ENCODE measurements around the gene KDM4C. TPM values are rescaled to one million over a fixed set of nuclear protein-coding genes. Genes with fewer than 3 reads are reported as not detected.

Gene KDM4C
- total and polyA plus RNA-seq, 2 donors (not counting 1 experiment from before 2014, with no cell fraction given): 13.0 to 39.0 TPM

GRCh38 chr9:6938873-6939272 lies 181.1 kb downstream of the KDM4C start:
- Histone ChIP-seq H3K79me2 (ENCODE audit: control insufficient read depth, insufficient read depth, low read length) (no peaks in the 10 kb centered on the region), H4K20me1 (ENCODE audit: control insufficient read depth, extremely low read depth, insufficient read depth, low read length) (no peaks in the 10 kb centered on the region), H2AFZ (ENCODE audit: low read length) (no peak overlapping the region), H3K27me3 (ENCODE audit: control insufficient read depth, insufficient read depth, low read length) (no peaks in the 10 kb centered on the region), H3K27ac (ENCODE audit: insufficient read depth, low read length) (peak overlapping the region; percentile 18), H3K4me2 (ENCODE audit: extremely low read depth, insufficient read depth, low read length) (no peak overlapping the region), H3K9ac (ENCODE audit: insufficient read depth, low read length) (no peak overlapping the region), H3K36me3 (ENCODE audit: control insufficient read depth, insufficient read depth, low read length) (no peaks in the 10 kb centered on the region), H3K4me3 (replicated peaks in 1 of 4; ENCODE audit: control extremely low read depth in 1 of 4, insufficient read depth in 1 of 4, low read depth in 3 of 4, low read length in 4 of 4) (no peak overlapping the region), H3K9me3 (ENCODE audit: control insufficient read depth, insufficient read depth, low read depth, low read length) (no peaks in the 10 kb centered on the region), H3K4me1 (ENCODE audit: control insufficient read depth, extremely low read depth, insufficient read depth, low read length) (peaks cover 9% of the 10 kb centered on the region)
- peak in 1 of 2 donors; percentile 80 for DNase-seq (ENCODE audit: low read depth in 2 of 2)
- TF ChIP-seq EZH2 (IDR thresholded peaks at IDR 0.05; ENCODE audit: low read length, missing control alignments) (no peak), CTCF (conservative IDR thresholded peaks at IDR 0.05 in 1 of 2, IDR thresholded peaks at IDR 0.05 in 1 of 2; ENCODE audit: low read depth in 1 of 2, low read length in 2 of 2) (no peak)

DNA sequence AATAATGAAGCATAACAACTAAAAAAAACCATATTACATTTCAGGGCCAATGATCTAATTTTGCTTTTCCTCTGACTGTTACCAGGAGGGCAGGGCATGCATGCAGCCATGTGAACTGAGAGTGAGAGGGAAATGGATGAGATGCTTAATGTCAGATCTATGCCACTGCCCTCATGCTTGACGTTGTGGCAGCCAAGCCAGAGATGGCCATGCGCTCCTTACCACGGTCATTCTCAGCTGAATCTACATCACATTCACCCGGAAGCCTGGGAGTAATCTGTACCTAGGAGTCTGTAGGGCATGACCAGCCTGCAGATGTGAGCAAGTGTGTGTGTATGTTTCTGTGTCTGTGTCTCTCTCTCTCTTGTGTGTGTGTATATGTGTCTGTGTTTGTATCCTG lies 183.7 kb downstream of the KDM4C start:
- H2AFZ ChIP-seq (ENCODE audit: low read length): no peak overlapping the region
- no peak overlapping the region for H3K4me3 ChIP-seq (replicated peaks in 1 of 4; ENCODE audit: control extremely low read depth in 1 of 4, insufficient read depth in 1 of 4, low read depth in 3 of 4, low read length in 4 of 4)
- H3K4me1 ChIP-seq (ENCODE audit: control insufficient read depth, extremely low read depth, insufficient read depth, low read length): peaks cover 11% of the 10 kb centered on the region
- no peak overlapping the region for H3K9ac ChIP-seq (ENCODE audit: insufficient read depth, low read length)
- H3K27me3 ChIP-seq (ENCODE audit: control insufficient read depth, insufficient read depth, low read length): no peaks in the 10 kb centered on the region
- no peaks in the 10 kb centered on the region for H3K79me2 ChIP-seq (ENCODE audit: control insufficient read depth, insufficient read depth, low read length)
- H3K36me3 ChIP-seq (ENCODE audit: control insufficient read depth, insufficient read depth, low read length): no peaks in the 10 kb centered on the region
- H3K4me2 ChIP-seq (ENCODE audit: extremely low read depth, insufficient read depth, low read length): no peak overlapping the region
- H4K20me1 ChIP-seq (ENCODE audit: control insufficient read depth, extremely low read depth, insufficient read depth, low read length): no peaks in the 10 kb centered on the region
- H3K9me3 ChIP-seq (ENCODE audit: control insufficient read depth, insufficient read depth, low read depth, low read length): no peaks in the 10 kb centered on the region
- no peak overlapping the region for H3K27ac ChIP-seq (ENCODE audit: insufficient read depth, low read length)
- DNase-seq (ENCODE audit: low read depth in 2 of 2): no peak
- TF ChIP-seq CTCF (conservative IDR thresholded peaks at IDR 0.05 in 1 of 2, IDR thresholded peaks at IDR 0.05 in 1 of 2; ENCODE audit: low read depth in 1 of 2, low read length in 2 of 2): no peak
- no peak for TF ChIP-seq EZH2 (IDR thresholded peaks at IDR 0.05; ENCODE audit: low read length, missing control alignments)

- H3K79me2 ChIP-seq (ENCODE audit: control insufficient read depth, insufficient read depth, low read length): no peaks in the 10 kb centered on the region
- no peaks in the 10 kb centered on the region for H3K9me3 ChIP-seq (ENCODE audit: control insufficient read depth, insufficient read depth, low read depth, low read length)
- no peak overlapping the region for H2AFZ ChIP-seq (ENCODE audit: low read length)
- peaks cover 11% of the 10 kb centered on the region for H3K4me1 ChIP-seq (ENCODE audit: control insufficient read depth, extremely low read depth, insufficient read depth, low read length)
- no peaks in the 10 kb centered on the region for H3K36me3 ChIP-seq (ENCODE audit: control insufficient read depth, insufficient read depth, low read length)
- H3K27me3 ChIP-seq (ENCODE audit: control insufficient read depth, insufficient read depth, low read length): no peaks in the 10 kb centered on the region
- H3K9ac ChIP-seq (ENCODE audit: insufficient read depth, low read length): no peak overlapping the region
- TF ChIP-seq EZH2 (IDR thresholded peaks at IDR 0.05; ENCODE audit: low read length, missing control alignments) (no peak), CTCF (conservative IDR thresholded peaks at IDR 0.05 in 1 of 2, IDR thresholded peaks at IDR 0.05 in 1 of 2; ENCODE audit: low read depth in 1 of 2, low read length in 2 of 2) (no peak)
- no peaks in the 10 kb centered on the region for H4K20me1 ChIP-seq (ENCODE audit: control insufficient read depth, extremely low read depth, insufficient read depth, low read length)
- DNase-seq (ENCODE audit: low read depth in 2 of 2): no peak
- no peak overlapping the region for H3K27ac ChIP-seq (ENCODE audit: insufficient read depth, low read length)
- H3K4me3 ChIP-seq (replicated peaks in 1 of 4; ENCODE audit: control extremely low read depth in 1 of 4, insufficient read depth in 1 of 4, low read depth in 3 of 4, low read length in 4 of 4): no peak overlapping the region
- no peak overlapping the region for H3K4me2 ChIP-seq (ENCODE audit: extremely low read depth, insufficient read depth, low read length)
Observed at GRCh38 chr9:6942406-6942805, 184.6 kb downstream of the KDM4C start.
